HG02759 (cell line): ENCODE measurements around the gene C10orf105.

Source experiments
- ATAC-seq: cut with Tn5 transposase; IDR thresholded peaks from one replicate; pipeline ENCODE4 v1.9.1; 2021; ENCODE audit warnings: mild to moderate bottlenecking, moderate library complexity; ENCODE audit not compliant: unreplicated experiment

C10orf105 gene

GRCh38 chr10:71679425-71679824 lies 40.2 kb downstream of the C10orf105 start:
- no peak for ATAC-seq

- no peak for ATAC-seq
These were observed 41.3 kb downstream of the C10orf105 start for GRCh38 chr10:71678057-71678805.

GRCh38 chr10:71677261-71677660 lies 42.3 kb downstream of the C10orf105 start:
- ATAC-seq: no peak

DNA sequence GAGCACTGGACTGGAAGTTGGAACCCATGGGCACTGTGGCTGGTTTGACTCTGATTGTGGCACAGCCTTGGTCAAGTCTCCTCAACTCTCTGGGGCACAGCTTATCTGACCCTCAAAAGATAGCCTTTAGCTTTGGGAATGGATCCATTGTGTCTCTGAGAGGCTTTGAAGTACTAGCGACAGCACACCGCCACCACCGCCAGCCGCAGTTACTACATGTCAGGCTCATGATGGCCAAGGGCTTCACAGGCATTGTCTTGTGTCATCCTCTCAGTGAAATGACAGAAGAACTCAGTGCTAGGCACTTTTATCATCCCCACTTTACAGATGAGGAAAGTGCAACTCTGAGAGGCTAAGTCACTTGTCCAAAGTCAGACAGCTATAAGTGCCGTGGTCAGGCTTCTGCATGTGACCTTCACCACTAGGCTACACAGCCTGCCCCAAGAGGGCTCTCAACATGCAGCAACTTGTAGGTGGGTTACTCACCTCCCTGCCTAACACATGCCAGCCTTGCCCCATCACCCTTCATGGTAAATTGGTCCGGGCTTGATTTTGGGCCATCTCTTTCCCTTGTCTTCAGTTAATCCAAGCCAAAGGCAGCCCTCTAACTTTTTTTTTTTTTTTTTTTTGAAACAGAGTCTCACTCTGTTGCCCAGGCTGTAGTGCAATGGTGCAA lies 44.1 kb downstream of the C10orf105 start:
- ATAC-seq: no peak

DNA sequence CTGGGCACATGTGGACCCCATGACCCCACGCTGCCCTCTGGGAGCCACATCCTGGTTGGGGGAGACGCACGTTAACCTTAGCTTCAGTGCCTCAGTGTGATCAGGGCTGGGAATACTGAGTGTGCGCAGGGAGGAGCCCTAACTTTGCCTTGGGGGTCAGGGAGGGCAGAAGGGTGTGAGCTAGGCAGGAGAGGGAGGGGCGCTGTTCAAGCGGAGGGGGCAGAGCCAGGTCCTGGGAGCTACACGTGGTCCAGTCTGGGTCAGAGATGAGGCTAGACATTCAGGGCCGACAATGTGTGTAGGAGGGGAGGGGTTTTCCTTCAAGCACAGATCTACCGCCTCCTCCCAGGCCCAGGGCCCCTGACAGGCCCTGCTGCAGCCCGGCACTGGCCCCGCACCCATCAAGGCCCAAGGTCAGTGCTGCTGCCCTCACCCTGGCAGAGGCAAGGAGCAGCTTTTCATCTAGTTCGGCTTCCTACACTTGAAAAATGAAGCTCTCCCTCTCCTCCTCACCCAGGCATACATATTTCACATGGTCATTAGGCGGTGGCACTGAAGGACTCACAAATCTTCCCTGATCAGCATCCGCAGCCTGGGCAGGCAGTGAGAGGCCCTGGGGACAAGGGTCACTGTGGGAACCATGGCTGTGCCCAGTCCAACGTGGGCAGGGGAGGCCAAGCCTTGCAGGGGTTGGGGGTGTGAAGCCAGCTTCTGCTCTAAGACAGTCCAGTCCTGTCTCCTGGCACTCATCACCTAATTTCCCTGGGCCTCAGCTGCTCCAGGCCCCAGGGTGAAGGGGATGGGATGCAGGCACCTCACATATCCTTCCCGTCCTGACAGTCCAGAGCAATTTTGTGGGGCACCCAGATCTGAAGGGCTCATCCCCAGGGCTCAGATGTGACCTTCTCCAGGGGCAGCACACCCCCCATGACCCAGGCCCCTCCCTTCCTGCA lies 47.3 kb downstream of the C10orf105 start:
- ATAC-seq: no peak

- no peak for ATAC-seq
These were observed 52.2 kb downstream of the C10orf105 start for GRCh38 chr10:71667387-71667752.

DNA sequence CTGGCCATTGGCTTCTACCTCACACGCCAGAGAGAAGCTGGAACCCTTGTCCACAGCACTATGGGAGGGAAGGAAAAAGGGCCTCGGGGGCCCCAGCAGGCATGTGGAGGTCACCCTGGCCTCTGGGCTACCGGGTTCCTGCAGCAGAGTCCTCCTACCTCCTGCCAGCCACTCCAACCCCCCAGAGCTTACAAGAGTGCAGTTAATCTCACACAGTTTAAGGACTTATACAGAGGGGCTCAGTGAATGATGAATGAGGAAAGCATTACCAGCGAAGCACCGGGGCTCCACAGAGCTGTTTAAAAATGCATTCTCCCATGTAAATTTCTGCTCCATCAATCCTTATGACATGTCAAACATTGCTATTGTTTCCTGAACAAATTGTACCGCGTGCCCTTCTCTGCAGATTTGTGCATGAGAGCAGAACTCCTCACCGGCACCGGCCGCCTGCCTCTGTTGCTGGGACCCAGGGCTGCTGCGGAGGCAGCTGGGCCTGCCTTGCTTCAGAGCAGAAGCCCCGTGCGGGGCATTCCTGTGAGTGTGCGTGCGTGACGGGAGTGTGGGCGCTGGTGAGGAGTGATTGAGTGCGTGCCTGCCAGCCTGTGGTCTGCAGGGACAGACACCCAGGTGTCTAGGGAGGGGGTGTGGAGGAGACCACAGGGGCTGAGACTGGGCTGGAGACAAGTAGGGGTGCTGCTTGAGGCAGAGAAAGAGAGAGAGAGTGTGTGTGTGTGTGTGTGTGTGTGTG lies 52.8 kb downstream of the C10orf105 start:
- no peak for ATAC-seq

GRCh38 chr10:71665456-71665855 lies 54.1 kb downstream of the C10orf105 start:
- no peak for ATAC-seq

DNA sequence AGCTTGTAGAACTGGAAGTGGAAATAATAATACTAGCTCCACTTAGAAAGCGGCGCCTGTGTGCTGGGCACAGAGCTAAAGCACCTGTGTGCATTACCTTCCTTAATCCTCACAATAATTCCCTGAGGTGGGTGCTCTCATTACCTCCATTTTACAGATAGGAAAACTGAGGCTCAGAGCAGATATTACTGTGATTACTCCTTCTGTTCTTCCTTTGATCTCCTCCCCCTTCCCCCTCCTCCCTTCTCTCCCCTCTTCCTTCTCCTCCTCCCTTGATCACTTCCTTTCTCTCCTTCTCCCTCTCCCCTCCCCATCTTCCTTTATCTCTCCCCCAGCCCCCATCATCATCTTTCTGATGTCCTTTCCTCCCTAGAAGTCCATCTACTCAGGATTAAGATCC lies 55.0 kb downstream of the C10orf105 start:
- no peak for ATAC-seq

- no peak for ATAC-seq
These were observed 56.3 kb downstream of the C10orf105 start for GRCh38 chr10:71663311-71663710.

DNA sequence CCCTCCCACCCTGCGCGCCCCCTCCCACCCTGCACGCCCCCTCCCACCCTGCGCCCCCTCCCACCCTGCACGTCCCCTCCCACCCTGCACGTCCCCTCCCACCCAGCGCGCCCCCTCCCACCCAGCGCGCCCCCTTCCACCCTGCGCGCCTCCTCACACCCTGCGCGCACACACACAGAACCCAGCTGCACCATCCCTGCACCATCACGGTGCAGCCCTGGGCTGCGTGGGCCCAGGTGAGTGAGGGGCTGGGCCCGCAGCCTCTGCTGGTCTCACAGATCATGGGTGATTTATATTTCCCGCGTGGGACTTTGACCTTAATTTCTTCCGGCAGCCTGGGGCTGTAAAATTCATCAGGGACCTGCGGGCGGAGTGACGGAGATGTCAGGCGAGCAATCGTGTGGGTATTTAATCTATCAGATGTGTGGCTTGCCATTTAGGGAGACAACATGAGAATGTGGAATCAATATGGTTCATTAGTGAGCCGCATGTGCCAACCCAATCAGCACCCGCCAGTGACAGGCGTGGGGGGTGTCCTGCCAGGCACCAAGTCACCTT lies 57.7 kb downstream of the C10orf105 start:
- no peak for ATAC-seq
